Mesothelial cell of epicardium (in vitro differentiated cells): Measurements from ENCODE around the gene PLCL2. TPM values are rescaled to one million over a fixed set of nuclear protein-coding genes. Genes with fewer than 3 reads are reported as not detected.

Experiments
- DNase-seq, 2 experiments: peaks; one replicate each; pipeline ENCODE4 v3.0.0; 2021; ENCODE audit warnings: low spot score in 2 of 2; ENCODE audit not compliant: unreplicated experiment in 2 of 2
- H3K27ac Mint-ChIP-seq: 2 replicates; pipeline ENCODE4 v1.8.0; 2021; ENCODE audit warnings: mixed read lengths
- H3K27me3 Mint-ChIP-seq: 2 replicates; pipeline ENCODE4 v1.8.0; 2021; ENCODE audit warnings: low read depth, mixed read lengths
- H3K36me3 Mint-ChIP-seq: 2 replicates; pipeline ENCODE4 v1.8.0; 2021; ENCODE audit warnings: mixed read lengths
- H3K4me1 Mint-ChIP-seq: 2 replicates; pipeline ENCODE4 v1.8.0; 2021; ENCODE audit warnings: mixed read lengths
- H3K4me3 Mint-ChIP-seq: 2 replicates; pipeline ENCODE4 v1.8.0; 2021; ENCODE audit warnings: mild to moderate bottlenecking, moderate library complexity, mixed read lengths
- H3K9me3 Mint-ChIP-seq: 2 replicates; pipeline ENCODE4 v1.8.0; 2021; ENCODE audit warnings: mixed read lengths
- CTCF ChIP-seq: fragments of 200-600 bp; sonication (generic); IDR thresholded peaks from one replicate; pipeline ENCODE4 v1.5.0; 2021; ENCODE audit warnings: antibody characterized with exemption; ENCODE audit not compliant: unreplicated experiment
- total RNA-seq: library from RNA; stranded (reverse); gene quantifications from 3 replicates; pipeline ENCODE4 v1.2.1, GENCODE V29; 2021

The PLCL2 gene
- total RNA-seq, 1 donor from 2014 or later, result 3.6 TPM

- H3K36me3 Mint-ChIP-seq, result no peaks in the 10 kb centered on the region
- no peak for DNase-seq
- H3K4me3 Mint-ChIP-seq, result no peak overlapping the region
- H3K9me3 Mint-ChIP-seq, result peaks cover 4% of the 10 kb centered on the region
- no peak overlapping the region for H3K27ac Mint-ChIP-seq
- H3K27me3 Mint-ChIP-seq, result peaks cover 8% of the 10 kb centered on the region
- H3K4me1 Mint-ChIP-seq, result peaks cover 2% of the 10 kb centered on the region
- TF ChIP-seq CTCF, result no peak
These were observed 252.6 kb downstream of the PLCL2 start for GRCh38 chr3:17137321-17137826.

- H3K36me3 Mint-ChIP-seq, result no peaks in the 10 kb centered on the region
- no peak for DNase-seq
- H3K27me3 Mint-ChIP-seq, result peaks cover 10% of the 10 kb centered on the region
- H3K9me3 Mint-ChIP-seq, result peaks cover 4% of the 10 kb centered on the region
- peaks cover 2% of the 10 kb centered on the region for H3K4me1 Mint-ChIP-seq
- no peak overlapping the region for H3K27ac Mint-ChIP-seq
- TF ChIP-seq CTCF, result no peak
- H3K4me3 Mint-ChIP-seq, result no peak overlapping the region
These were observed 253.7 kb downstream of the PLCL2 start for GRCh38 chr3:17138246-17139039.
